ENCODE measurements around the gene FAR2. TPM values are rescaled to one million over a fixed set of nuclear protein-coding genes. Genes with fewer than 3 reads are reported as not detected.
"Not testable (repeated sequence)": the region's sequence is repeated elsewhere in the genome, so short reads cannot be mapped to it uniquely, and the experiment has no call there.

The FAR2 gene
- total RNA-seq, 1 donor from 2014 or later: 58.2 TPM

GRCh38 chr12:29278673-29279420, 129.8 kb downstream of the FAR2 start:
- no peak for DNase-seq (ENCODE audit: low read depth in 2 of 2)

- no peak for DNase-seq (ENCODE audit: low read depth in 2 of 2)
Measured at GRCh38 chr12:29281371-29282005, 132.4 kb downstream of the FAR2 start.

- DNase-seq (ENCODE audit: low read depth in 2 of 2): peak; percentile 26 to 42
Measured at GRCh38 chr12:29282031-29282816, 133.1 kb downstream of the FAR2 start.

- DNase-seq (ENCODE audit: low read depth in 2 of 2): no peak
Measured at GRCh38 chr12:29283969-29284700, 135.1 kb downstream of the FAR2 start.

- no peak for DNase-seq (ENCODE audit: low read depth in 2 of 2)
Measured at GRCh38 chr12:29286081-29286790, 137.2 kb downstream of the FAR2 start.

- no peak for DNase-seq (ENCODE audit: low read depth in 2 of 2)
Measured at GRCh38 chr12:29287622-29288021, 138.5 kb downstream of the FAR2 start.

GRCh38 chr12:29288031-29288430, 139.0 kb downstream of the FAR2 start:
- no peak for DNase-seq (ENCODE audit: low read depth in 2 of 2)

GRCh38 chr12:29290475-29290874, 141.4 kb downstream of the FAR2 start:
- not testable (repeated sequence) for DNase-seq (ENCODE audit: low read depth in 2 of 2)

- no peak for DNase-seq (ENCODE audit: low read depth in 2 of 2)
Measured at GRCh38 chr12:29291226-29291625, 142.1 kb downstream of the FAR2 start.

- DNase-seq (ENCODE audit: low read depth in 2 of 2): no peak
Measured at GRCh38 chr12:29299633-29300032, 150.6 kb downstream of the FAR2 start.

- DNase-seq (ENCODE audit: low read depth in 2 of 2): no peak
Measured at GRCh38 chr12:29301114-29301513, 152.0 kb downstream of the FAR2 start.

- no peak for DNase-seq (ENCODE audit: low read depth in 2 of 2)
Measured at GRCh38 chr12:29304388-29304787, 155.3 kb downstream of the FAR2 start.

GRCh38 chr12:29306266-29306665, 157.2 kb downstream of the FAR2 start:
- DNase-seq (ENCODE audit: low read depth in 2 of 2): no peak

- DNase-seq (ENCODE audit: low read depth in 2 of 2): no peak
Measured at GRCh38 chr12:29306682-29307081, 157.6 kb downstream of the FAR2 start.

- DNase-seq (ENCODE audit: low read depth in 2 of 2): peak in 1 of 2 donors; percentile 19
Measured at GRCh38 chr12:29309320-29309902, 160.3 kb downstream of the FAR2 start.

- no peak for DNase-seq (ENCODE audit: low read depth in 2 of 2)
Measured at GRCh38 chr12:29310899-29311298, 161.8 kb downstream of the FAR2 start.

GRCh38 chr12:29314416-29314815, 165.3 kb downstream of the FAR2 start:
- no peak for DNase-seq (ENCODE audit: low read depth in 2 of 2)

GRCh38 chr12:29316752-29317151, 167.7 kb downstream of the FAR2 start:
- peak in 1 of 2 donors; percentile 13 for DNase-seq (ENCODE audit: low read depth in 2 of 2)

GRCh38 chr12:29317556-29318363, 168.7 kb downstream of the FAR2 start:
- peak; percentile 67 to 81 for DNase-seq (ENCODE audit: low read depth in 2 of 2)

Data from dermis microvascular lymphatic vessel endothelial cell (primary cell).